NCI-H1105 treated with DMSO at 0.1 percent for 48 hours (cell line): ENCODE measurements around the gene SIT1.
"Not testable (repeated sequence)": the region's sequence is repeated elsewhere in the genome, so short reads cannot be mapped to it uniquely, and the experiment has no call there.

Source experiments
- DNase-seq: peaks from one replicate; lab custom pipeline; 2025; lab: John Stamatoyannopoulos, UW

SIT1 gene

GRCh38 chr9:35659340-35659739, 8.6 kb upstream of the SIT1 start:
- peak; percentile 11 for DNase-seq

DNA sequence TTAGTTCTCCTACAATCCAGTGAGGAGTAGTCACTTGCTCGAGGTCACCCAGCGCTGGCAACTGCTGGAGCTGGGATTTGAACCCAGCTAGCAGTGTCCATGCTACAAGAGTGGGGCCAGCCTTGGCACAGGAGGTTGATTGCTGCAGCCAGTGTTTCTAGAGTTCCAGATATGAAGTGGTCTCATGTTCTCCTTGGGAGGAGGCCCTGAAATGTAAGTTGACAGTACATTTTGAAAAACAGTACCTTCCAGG, 8.2 kb upstream of the SIT1 start:
- no peak for DNase-seq

DNA sequence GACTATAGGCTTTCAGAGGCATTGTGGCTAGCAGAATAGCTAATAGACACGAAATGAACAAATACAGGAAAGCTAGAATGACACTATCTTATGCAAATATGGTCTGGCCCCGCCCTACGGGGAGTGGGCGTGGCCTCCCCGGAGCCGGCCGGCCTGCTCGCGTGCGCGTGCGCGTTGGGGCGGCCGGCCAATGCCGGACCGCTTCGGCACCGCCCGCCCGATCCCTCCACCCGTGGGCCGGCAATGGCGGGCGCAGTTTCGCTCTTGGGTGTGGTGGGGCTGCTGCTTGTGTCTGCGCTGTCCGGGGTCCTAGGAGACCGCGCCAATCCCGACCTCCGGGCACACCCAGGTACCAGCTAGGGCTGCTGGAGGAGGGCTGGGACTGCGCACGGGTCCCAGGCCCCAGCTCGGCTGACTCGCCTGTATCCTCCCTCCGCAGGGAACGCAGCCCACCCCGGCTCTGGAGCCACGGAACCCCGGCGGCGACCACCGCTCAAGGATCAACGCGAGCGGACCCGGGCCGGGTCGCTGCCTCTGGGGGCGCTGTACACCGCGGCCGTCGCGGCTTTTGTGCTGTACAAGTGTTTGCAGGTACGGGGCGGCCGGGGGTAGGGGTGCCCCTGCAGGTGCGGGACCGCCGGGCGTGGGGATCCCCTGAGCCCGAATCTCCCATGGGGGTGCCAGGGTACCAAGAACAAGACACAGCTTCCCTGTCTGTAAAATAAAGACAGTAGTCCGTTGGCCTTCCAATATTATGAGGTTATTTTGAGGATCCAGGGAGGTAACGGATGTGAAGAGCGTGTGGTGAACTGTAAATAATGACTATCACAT, 7.6 kb upstream of the SIT1 start, which contains the start of gene CCDC107:
Gene CCDC107 (plus strand): TSS at position 156 of the 831 bp plus-strand sequence. CDS start 88 bp downstream, at position 244.
- peak; percentile 81 for DNase-seq

DNA sequence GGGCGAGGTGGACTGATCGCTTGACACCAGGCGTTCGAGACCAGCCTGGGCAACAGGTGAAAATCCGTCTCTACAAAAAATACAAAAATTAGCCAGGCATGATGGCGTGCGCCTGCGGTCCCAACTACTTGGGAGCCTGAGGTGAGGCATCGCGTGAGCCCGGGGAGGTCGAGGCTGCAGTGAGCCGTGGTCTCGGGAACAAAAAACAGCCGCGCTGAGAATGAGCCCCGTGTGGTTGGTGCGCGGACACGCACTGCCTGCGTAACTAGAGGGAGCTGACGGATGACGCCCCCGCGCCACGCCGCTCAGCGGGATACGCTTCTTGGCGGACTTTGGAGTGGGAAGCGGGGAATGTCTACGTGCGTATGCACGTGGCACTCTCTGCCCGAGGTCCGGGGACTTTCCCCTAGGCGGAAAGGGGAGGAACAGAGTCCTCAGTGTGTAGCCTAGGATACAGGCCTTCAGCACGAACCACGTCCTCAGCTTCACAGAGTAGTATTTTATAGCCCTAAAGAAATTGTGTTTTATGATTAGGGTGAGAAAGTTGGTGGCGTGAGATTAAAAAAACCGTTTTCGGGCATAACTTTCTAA, 6.9 kb upstream of the SIT1 start, which contains the start of gene RMRP:
Gene RMRP (minus strand): TSS at position 474 of the 591 bp plus-strand sequence.
- DNase-seq, result peak; percentile 97

GRCh38 chr9:35656831-35657545, 6.3 kb upstream of the SIT1 start:
- DNase-seq, result peak; percentile 37

- DNase-seq, result no peak
Measured at GRCh38 chr9:35656348-35656747, 5.6 kb upstream of the SIT1 start.

GRCh38 chr9:35653611-35654010, 2.9 kb upstream of the SIT1 start:
- DNase-seq, result no peak

- DNase-seq, result no peak
Measured at GRCh38 chr9:35652829-35653209, 2.1 kb upstream of the SIT1 start.

- DNase-seq, result no peak
Measured at GRCh38 chr9:35651956-35652828, 1.5 kb upstream of the SIT1 start.

- DNase-seq, result no peak
Measured at GRCh38 chr9:35649431-35650340, 1.0 kb downstream of the SIT1 start.

DNA sequence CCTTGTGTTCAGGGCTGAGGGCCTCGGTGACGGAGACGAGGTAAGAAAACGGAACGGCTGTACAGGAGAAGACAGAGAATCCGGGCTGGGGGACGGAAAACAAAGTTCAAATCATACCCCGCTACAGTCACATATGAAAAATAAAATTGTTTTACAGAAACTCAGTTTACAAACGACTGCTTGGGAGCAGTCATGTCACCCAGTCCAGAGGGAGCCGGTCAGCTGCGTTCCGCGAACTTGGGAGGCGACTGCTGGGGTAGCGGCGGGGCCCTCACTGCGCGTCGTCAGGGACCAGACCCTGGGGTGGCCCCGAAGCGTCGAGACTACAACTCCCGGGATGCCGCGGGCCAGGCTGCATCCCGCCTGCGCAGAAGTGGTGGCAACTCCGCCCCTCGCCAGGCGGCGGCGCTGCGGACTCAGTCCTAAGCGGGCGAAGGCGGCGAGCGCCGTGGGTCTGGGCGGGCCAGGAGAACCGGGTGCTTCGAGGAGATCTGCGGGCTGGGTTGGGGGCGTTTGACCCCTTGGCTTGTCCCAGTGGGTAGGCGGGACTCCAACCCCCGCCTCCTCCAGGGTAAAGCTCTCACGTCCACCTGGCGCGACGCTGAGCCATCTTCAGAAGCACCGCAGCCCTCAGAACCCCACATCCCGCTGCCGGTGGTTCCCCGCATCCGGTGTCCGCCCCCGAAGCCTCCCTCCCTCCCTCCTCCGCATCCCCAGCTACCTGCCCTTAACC, 4.0 kb downstream of the SIT1 start:
- peak; percentile 84 for DNase-seq

GRCh38 chr9:35646153-35646532, 4.6 kb downstream of the SIT1 start:
- peak; percentile 57 for DNase-seq

DNA sequence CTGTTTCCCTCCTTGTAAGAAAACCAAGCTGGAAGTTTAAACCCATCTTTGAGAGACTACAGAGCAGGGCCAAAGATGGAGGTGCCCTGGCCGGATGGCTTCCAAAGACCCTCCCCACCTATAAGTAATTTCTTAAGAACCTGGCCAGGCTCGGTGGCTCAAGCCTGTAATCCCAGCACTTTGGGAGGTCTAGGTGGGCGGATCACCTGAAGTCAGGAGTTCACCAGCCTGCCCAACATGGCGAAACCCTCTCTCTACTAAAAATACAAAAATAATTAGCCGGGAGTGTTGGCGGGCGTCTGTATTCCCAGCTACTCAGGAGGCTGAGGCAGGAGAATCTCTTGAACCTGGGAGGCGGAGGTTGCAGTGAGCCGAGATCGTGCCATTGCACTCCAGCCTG, 5.0 kb downstream of the SIT1 start:
- not testable (repeated sequence) for DNase-seq

GRCh38 chr9:35643046-35643445, 7.7 kb downstream of the SIT1 start:
- DNase-seq, result no peak

GRCh38 chr9:35641478-35641877, 9.3 kb downstream of the SIT1 start:
- not testable (repeated sequence) for DNase-seq

DNA sequence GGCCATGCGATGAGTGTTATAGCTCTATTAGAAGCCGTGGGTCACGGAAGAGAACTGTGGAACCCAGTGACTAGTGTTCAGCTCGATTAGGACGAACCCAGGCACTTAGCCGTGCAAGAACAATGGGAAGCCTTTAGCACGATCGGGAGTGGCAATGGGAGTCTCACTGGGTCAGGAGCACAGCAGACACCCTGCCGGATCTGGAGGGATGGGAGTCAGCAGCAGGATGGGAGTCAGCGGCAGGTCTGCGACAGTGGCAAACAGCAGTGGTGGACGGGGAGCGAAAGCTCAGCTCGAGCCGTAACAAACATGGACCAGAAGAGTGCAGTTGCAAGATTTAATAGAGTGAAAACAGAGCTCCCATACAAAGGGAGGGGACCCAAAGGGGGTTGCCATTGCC, 10.3 kb downstream of the SIT1 start:
- DNase-seq, result not testable (repeated sequence)

DNA sequence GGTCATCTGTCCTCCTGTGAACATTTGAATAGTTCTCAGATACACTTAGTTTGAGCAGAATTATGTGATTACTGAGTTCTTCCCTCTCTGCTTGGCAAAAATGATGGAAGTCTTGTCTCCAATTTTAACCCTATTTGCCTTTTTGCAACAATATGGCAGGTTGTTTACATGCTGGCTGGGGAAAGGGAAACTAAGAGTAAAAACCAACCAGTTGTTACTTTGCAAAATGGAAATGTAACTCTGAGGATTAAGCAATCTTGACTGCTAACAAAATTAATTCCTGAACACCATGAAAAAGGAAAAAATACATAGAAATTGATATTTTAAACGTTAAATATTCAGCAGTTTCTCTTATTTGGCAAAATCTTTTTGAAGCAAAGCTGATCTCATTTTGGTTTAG, 11.1 kb downstream of the SIT1 start:
- DNase-seq, result no peak

DNA sequence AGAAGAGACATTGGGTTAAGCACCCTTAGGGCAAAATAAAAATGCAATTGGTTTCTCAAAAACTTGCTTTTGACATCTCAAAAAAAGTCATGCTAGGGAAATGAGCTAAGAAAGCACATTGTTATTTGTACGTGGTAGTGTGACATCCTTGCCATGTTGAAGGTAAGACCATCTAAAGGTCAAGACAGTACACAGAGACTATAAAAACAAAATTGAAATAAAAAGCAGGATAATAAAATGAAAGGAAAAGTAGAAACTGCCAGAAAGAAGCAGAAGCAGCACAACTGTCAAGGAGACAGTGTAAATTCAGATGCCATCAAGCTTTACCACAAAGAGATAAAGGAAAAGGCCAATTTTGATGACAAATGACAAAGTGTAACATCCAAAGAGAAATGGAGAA, 11.5 kb downstream of the SIT1 start:
- not testable (repeated sequence) for DNase-seq

GRCh38 chr9:35638751-35639150, 12.0 kb downstream of the SIT1 start:
- not testable (repeated sequence) for DNase-seq

DNA sequence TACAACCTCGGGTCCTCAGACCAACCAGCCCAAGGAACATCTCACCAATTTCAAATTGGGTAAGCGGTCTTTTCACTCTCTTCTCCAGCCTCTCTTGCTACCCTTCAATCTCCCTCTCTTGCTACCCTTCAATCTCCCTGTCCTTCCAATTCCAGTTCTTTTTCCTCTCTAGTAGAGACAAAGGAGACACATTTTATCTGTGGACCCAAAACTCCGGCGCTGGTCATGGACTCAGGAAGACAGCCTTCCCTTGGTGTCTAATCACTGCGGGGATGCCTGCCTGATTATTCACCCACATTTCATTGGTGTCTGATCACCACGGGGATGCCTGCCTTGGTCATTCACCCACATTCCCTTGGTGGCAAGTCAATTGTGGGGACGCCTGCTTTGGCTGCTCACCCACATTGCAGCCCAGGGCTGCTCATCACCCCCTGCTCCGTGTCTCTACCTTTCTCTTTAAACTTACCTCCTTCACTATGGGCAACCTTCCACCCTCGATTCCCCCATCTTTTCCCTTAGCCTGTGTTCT, 13.2 kb downstream of the SIT1 start:
- not testable (repeated sequence) for DNase-seq
